Endothelial cell of umbilical vein (primary cell): Measurements from ENCODE around the gene PRRC2A. TPM values are rescaled to one million over a fixed set of nuclear protein-coding genes. Genes with fewer than 3 reads are reported as not detected.

Source experiments
- BruUV-seq: library from RNA; stranded (reverse); fragments of 400-500 nt; replicated peaks from 2 replicates; lab custom pipeline; 2021; lab: Mats Ljungman, UMichigan
- CTCF ChIA-PET: fragments of 300-600, 350-600 bp; sonication (Branson Sonifier 250); formaldehyde crosslinking; loops from one replicate; lab custom pipeline; 2021; ENCODE audit warnings: antibody characterized with exemption, inconsistent platforms; lab: Charles Lee
- POLR2A ChIA-PET: fragments of 300-600, 350-600 bp; sonication (Branson Sonifier 250); formaldehyde crosslinking; loops from one replicate; lab custom pipeline; 2021; ENCODE audit warnings: antibody characterized with exemption, inconsistent platforms; lab: Charles Lee
- DNase-seq: peaks from one replicate; pipeline ENCODE4 v3.0.0-alpha.2; 2011; ENCODE audit warnings: low read depth, low spot score
- FAIRE-seq: peaks from 2 replicates; lab custom pipeline; 2011; peaks lifted over from hg19 to GRCh38; lab: Jason Lieb, UNC
- H2AFZ ChIP-seq: 2 replicates; pipeline ENCODE4 v1.6.0; 2012; ENCODE audit warnings: low read depth, low read length, control low read depth, inconsistent platforms
- H3K27ac ChIP-seq: 2 replicates; pipeline ENCODE4 v1.5.1; 2011; ENCODE audit warnings: low read depth, mild to moderate bottlenecking, control low read depth, low read length, moderate library complexity; ENCODE audit not compliant: insufficient read depth
- H3K27me3 ChIP-seq, 2 experiments: 2 replicates each; pipeline versions ENCODE4 v1.6.0 to v1.6.1; 2011; ENCODE audit warnings: low read length in 2 of 2, mixed read lengths in 1 of 2; ENCODE audit not compliant: control insufficient read depth in 2 of 2, insufficient read depth in 2 of 2
- H3K36me3 ChIP-seq, 2 experiments: 2 replicates in 1 of 2; 3 replicates in 1 of 2; pipeline ENCODE4 v1.5.1; 2011; ENCODE audit warnings: low read length in 2 of 2, mild to moderate bottlenecking in 1 of 2, moderate library complexity in 1 of 2; ENCODE audit not compliant: control insufficient read depth in 2 of 2, insufficient read depth in 2 of 2; ENCODE audit errors: extremely low read depth in 1 of 2
- H3K4me1 ChIP-seq: 3 replicates; pipeline ENCODE4 v1.5.1; 2011; ENCODE audit warnings: mild to moderate bottlenecking, low read length; ENCODE audit not compliant: control insufficient read depth, insufficient read depth; ENCODE audit errors: extremely low read depth
- H3K4me2 ChIP-seq: 2 replicates; pipeline ENCODE4 v1.6.1; 2011; ENCODE audit warnings: low read length, control low read depth, mixed read lengths; ENCODE audit not compliant: insufficient read depth
- H3K4me3 ChIP-seq, 3 experiments: fragments of 200-600 bp in 1 of 3; sonication (generic), shearing (Covaris generic) in 1 of 3; replicated peaks in 1 of 3; 2 replicates each; pipeline ENCODE4 v1.5.1; 2011 to 2016; ENCODE audit warnings: control low read depth in 3 of 3, low read length in 3 of 3, mild to moderate bottlenecking in 2 of 3, inconsistent platforms in 1 of 3, low read depth in 1 of 3, moderate library complexity in 1 of 3; ENCODE audit not compliant: insufficient read depth in 1 of 3
- H3K79me2 ChIP-seq: 2 replicates; pipeline ENCODE4 v1.6.0; 2012; ENCODE audit warnings: low read length, inconsistent platforms; ENCODE audit not compliant: control insufficient read depth, insufficient read depth
- H3K9ac ChIP-seq: replicated peaks from 2 replicates; pipeline ENCODE3; 2011; ENCODE audit warnings: low read length, control low read depth; ENCODE audit not compliant: insufficient read depth; ENCODE audit errors: extremely low read depth
- H3K9me1 ChIP-seq: replicated peaks from 3 replicates; pipeline ENCODE4 v1.6.0; 2011; ENCODE audit warnings: mild to moderate bottlenecking, low read length; ENCODE audit not compliant: control insufficient read depth, insufficient read depth; ENCODE audit errors: extremely low read depth
- H3K9me3 ChIP-seq: replicated peaks from 2 replicates; pipeline ENCODE4 v1.5.1; 2012; ENCODE audit warnings: low read length, inconsistent platforms; ENCODE audit not compliant: control insufficient read depth, insufficient read depth
- H4K20me1 ChIP-seq: replicated peaks from 2 replicates; pipeline ENCODE3; 2011; ENCODE audit warnings: mild to moderate bottlenecking, low read length; ENCODE audit not compliant: control insufficient read depth, insufficient read depth; ENCODE audit errors: extremely low read depth
- EZH2 ChIP-seq: IDR thresholded peaks from 2 replicates; pipeline ENCODE4 v1.6.1; 2012; ENCODE audit warnings: borderline replicate concordance, low read depth, mild to moderate bottlenecking, moderate library complexity, low read length, inconsistent platforms; ENCODE audit not compliant: severe bottlenecking
- FOS ChIP-seq: IDR thresholded peaks from 2 replicates; pipeline ENCODE4 v1.6.1; 2011; ENCODE audit warnings: mild to moderate bottlenecking, low read length, moderate library complexity, borderline replicate concordance; ENCODE audit not compliant: insufficient read depth
- GATA2 ChIP-seq: IDR thresholded peaks from 2 replicates; pipeline ENCODE4 v1.7.0; 2011; ENCODE audit warnings: low read depth, mild to moderate bottlenecking, moderate library complexity, mixed read lengths, low read length; ENCODE audit not compliant: insufficient read length, insufficient read depth
- JUN ChIP-seq: IDR thresholded peaks from 2 replicates; pipeline ENCODE4 v1.6.1; 2011; ENCODE audit warnings: borderline replicate concordance, low read depth; ENCODE audit not compliant: insufficient read length, insufficient read depth
- MYC ChIP-seq: IDR thresholded peaks from one replicate; pipeline ENCODE4 v1.6.1; 2011; ENCODE audit warnings: mild to moderate bottlenecking, low read depth, low read length
- POLR2A ChIP-seq: IDR thresholded peaks from 2 replicates; pipeline ENCODE4 v1.6.1; 2012; ENCODE audit warnings: low read depth, mild to moderate bottlenecking, control low read depth, low read length
- POLR2AphosphoS5 ChIP-seq: IDR thresholded peaks from 2 replicates; pipeline ENCODE4 v1.6.1; 2012; ENCODE audit warnings: low read depth, mild to moderate bottlenecking, control low read depth, low read length, moderate library complexity; ENCODE audit not compliant: insufficient read depth
- dilution Hi-C: fragments of 300-500 bp; cut with MboI; formaldehyde crosslinking; loops from one replicate; pipeline ENCODE4 v1.15.0; 2019; ENCODE audit warnings: low sequenced_read_pairs; ENCODE audit not compliant: extremely low pct_ligation_motif_present
- intact Hi-C: fragments of 100-400 bp; cut with micrococcal nuclease; formaldehyde crosslinking; loops from one replicate; pipeline ENCODE4 v1.10.0; 2022
- polyA plus RNA-seq, 4 experiments: library from polyadenylated mRNA; depleted of rRNA in 3 of 4; stranded (reverse) in 3 of 4; unstranded in 1 of 4; fragments of >200 nt; gene quantifications; 2 replicates each; pipeline versions ENCODE4 v1.2.1 to v1.2.3, GENCODE V29; 2011 to 2012; ENCODE audit warnings: missing spikeins in 1 of 4
- total RNA-seq: library from RNA; stranded (reverse); gene quantifications from 2 replicates; pipeline ENCODE4 v1.2.3, GENCODE V29; 2021
- TF ChIP-seq, protein P1 (sequence below), 2 donors: IDR thresholded peaks; 1 replicate in 1 of 2; 2 replicates in 1 of 2; pipeline ENCODE4 v1.5.1; 2011; ENCODE audit warnings: low read length in 2 of 2, mild to moderate bottlenecking in 2 of 2, moderate library complexity in 2 of 2, control low read depth in 1 of 2, inconsistent platforms in 1 of 2, low read depth in 1 of 2; ENCODE audit not compliant: insufficient read depth in 1 of 2; ENCODE audit errors: extremely low read depth in 1 of 2
- TF ChIP-seq, protein P2 (sequence below): IDR thresholded peaks from 2 replicates; pipeline ENCODE4 v1.6.1; 2011; ENCODE audit not compliant: insufficient read depth, insufficient read length

PRRC2A gene
- total and polyA plus RNA-seq, 2 donors (not counting 3 experiments of a cell fraction or from before 2014, with no cell fraction given), result 88.4 to 229 TPM

- Histone ChIP-seq H3K9me1 (no peaks in the 10 kb centered on the region), H3K9ac (no peak overlapping the region), H3K36me3 (peaks cover 30 to 67% of the 10 kb centered on the region in 2 experiments), H4K20me1 (no peaks in the 10 kb centered on the region), H3K4me2 (no peak overlapping the region), H3K4me1 (no peaks in the 10 kb centered on the region), H3K9me3 (no peaks in the 10 kb centered on the region), H3K4me3 (no peak overlapping the region), H2AFZ (no peak overlapping the region), H3K27me3 (no peaks in the 10 kb centered on the region), H3K27ac (no peak overlapping the region), H3K79me2 (peaks cover 12% of the 10 kb centered on the region)
- TF ChIP-seq, protein P1, sequence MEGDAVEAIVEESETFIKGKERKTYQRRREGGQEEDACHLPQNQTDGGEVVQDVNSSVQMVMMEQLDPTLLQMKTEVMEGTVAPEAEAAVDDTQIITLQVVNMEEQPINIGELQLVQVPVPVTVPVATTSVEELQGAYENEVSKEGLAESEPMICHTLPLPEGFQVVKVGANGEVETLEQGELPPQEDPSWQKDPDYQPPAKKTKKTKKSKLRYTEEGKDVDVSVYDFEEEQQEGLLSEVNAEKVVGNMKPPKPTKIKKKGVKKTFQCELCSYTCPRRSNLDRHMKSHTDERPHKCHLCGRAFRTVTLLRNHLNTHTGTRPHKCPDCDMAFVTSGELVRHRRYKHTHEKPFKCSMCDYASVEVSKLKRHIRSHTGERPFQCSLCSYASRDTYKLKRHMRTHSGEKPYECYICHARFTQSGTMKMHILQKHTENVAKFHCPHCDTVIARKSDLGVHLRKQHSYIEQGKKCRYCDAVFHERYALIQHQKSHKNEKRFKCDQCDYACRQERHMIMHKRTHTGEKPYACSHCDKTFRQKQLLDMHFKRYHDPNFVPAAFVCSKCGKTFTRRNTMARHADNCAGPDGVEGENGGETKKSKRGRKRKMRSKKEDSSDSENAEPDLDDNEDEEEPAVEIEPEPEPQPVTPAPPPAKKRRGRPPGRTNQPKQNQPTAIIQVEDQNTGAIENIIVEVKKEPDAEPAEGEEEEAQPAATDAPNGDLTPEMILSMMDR (IDR thresholded peaks at IDR 0.05; ENCODE audit: extremely low read depth in 1 of 2, insufficient read depth in 1 of 2, low read depth in 1 of 2, low read length in 2 of 2), result no peak
- TF ChIP-seq FOS (no peak), GATA2 (no peak), JUN (no peak), EZH2 (no peak), MYC (no peak), POLR2A (no peak), POLR2AphosphoS5 (no peak)
- TF ChIP-seq, protein P2, sequence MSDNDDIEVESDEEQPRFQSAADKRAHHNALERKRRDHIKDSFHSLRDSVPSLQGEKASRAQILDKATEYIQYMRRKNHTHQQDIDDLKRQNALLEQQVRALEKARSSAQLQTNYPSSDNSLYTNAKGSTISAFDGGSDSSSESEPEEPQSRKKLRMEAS, result no peak
- BruUV-seq, result no TSS peak
- ChIA-PET CTCF (no interaction called here), POLR2A (no interaction called here)
- intact Hi-C loops (no loop called here), dilution Hi-C loops (no loop called here)
- DNase-seq, result no peak
- FAIRE-seq, result no peak
Measured at GRCh38 chr6:31645325-31645724, 24.8 kb downstream of the PRRC2A start.
